ENCODE results near the gene ANKRD63. TPM values are rescaled to one million over a fixed set of nuclear protein-coding genes. Genes with fewer than 3 reads are reported as not detected.

The ANKRD63 gene
- total RNA-seq, 1 experiment from 2014 or later: 0.72 TPM

DNA sequence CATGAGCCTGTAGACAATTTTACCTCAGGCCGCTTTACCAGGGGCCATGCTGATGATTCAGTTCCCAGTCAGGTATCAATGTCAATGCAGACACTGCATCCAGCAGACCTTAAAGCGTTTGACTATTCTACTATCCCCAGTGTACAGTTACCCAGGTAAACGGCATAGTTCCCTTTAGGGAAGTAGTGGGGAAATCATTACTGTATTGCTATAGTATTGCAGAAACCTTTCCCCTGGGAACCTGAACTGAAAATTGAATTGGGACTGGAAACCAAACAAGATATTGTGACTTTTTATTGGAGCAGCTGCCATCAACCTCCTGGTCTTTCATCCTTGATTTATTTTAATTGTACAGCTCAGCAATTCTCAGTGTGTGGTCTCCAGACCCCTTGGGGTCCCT, 34.1 kb upstream of the ANKRD63 start:
- POLR2A ChIA-PET: no interaction called here
- CTCF ChIA-PET: no interaction called here
- H3K4me1 ChIP-seq (ENCODE audit: control insufficient read depth, insufficient read depth, low read length): no peaks in the 10 kb centered on the region
- H3K27ac ChIP-seq (ENCODE audit: low read length): no peak overlapping the region
- no peaks in the 10 kb centered on the region for H3K9me3 ChIP-seq (ENCODE audit: control insufficient read depth, insufficient read depth, low read depth, low read length)
- ATAC-seq: no peak
- DNase-seq (ENCODE audit: low read depth, low spot score): no peak
- no peaks in the 10 kb centered on the region for H3K27me3 ChIP-seq (ENCODE audit: control insufficient read depth, insufficient read depth, low read length)
- TF ChIP-seq POLR2AphosphoS5 (IDR thresholded peaks at IDR 0.05; ENCODE audit: low read depth, low read length) (no peak), TCF7L2 (IDR thresholded peaks at IDR 0.05; ENCODE audit: low read depth, low read length) (no peak), SIN3A (IDR thresholded peaks at IDR 0.05; ENCODE audit: borderline replicate concordance, insufficient read depth, low read depth, low read length) (no peak)
- TF ChIP-seq, protein P1, sequence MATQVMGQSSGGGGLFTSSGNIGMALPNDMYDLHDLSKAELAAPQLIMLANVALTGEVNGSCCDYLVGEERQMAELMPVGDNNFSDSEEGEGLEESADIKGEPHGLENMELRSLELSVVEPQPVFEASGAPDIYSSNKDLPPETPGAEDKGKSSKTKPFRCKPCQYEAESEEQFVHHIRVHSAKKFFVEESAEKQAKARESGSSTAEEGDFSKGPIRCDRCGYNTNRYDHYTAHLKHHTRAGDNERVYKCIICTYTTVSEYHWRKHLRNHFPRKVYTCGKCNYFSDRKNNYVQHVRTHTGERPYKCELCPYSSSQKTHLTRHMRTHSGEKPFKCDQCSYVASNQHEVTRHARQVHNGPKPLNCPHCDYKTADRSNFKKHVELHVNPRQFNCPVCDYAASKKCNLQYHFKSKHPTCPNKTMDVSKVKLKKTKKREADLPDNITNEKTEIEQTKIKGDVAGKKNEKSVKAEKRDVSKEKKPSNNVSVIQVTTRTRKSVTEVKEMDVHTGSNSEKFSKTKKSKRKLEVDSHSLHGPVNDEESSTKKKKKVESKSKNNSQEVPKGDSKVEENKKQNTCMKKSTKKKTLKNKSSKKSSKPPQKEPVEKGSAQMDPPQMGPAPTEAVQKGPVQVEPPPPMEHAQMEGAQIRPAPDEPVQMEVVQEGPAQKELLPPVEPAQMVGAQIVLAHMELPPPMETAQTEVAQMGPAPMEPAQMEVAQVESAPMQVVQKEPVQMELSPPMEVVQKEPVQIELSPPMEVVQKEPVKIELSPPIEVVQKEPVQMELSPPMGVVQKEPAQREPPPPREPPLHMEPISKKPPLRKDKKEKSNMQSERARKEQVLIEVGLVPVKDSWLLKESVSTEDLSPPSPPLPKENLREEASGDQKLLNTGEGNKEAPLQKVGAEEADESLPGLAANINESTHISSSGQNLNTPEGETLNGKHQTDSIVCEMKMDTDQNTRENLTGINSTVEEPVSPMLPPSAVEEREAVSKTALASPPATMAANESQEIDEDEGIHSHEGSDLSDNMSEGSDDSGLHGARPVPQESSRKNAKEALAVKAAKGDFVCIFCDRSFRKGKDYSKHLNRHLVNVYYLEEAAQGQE (IDR thresholded peaks at IDR 0.05; ENCODE audit: insufficient read depth in 1 of 2, low read depth in 2 of 2, low read length in 1 of 2): no peak
- TF ChIP-seq, protein P2, sequence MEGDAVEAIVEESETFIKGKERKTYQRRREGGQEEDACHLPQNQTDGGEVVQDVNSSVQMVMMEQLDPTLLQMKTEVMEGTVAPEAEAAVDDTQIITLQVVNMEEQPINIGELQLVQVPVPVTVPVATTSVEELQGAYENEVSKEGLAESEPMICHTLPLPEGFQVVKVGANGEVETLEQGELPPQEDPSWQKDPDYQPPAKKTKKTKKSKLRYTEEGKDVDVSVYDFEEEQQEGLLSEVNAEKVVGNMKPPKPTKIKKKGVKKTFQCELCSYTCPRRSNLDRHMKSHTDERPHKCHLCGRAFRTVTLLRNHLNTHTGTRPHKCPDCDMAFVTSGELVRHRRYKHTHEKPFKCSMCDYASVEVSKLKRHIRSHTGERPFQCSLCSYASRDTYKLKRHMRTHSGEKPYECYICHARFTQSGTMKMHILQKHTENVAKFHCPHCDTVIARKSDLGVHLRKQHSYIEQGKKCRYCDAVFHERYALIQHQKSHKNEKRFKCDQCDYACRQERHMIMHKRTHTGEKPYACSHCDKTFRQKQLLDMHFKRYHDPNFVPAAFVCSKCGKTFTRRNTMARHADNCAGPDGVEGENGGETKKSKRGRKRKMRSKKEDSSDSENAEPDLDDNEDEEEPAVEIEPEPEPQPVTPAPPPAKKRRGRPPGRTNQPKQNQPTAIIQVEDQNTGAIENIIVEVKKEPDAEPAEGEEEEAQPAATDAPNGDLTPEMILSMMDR (IDR thresholded peaks at IDR 0.05): no peak
- in situ Hi-C loops (cut with HindIII; ENCODE audit: low pct_unique_long_range_greater_than_20kb, low sequenced_read_pairs) (no loop called here), intact Hi-C loops (cut with micrococcal nuclease; ENCODE audit: unreplicated experiment) (no loop called here)
- BruUV-seq (replicated peaks): no TSS peak
- H3K36me3 ChIP-seq (ENCODE audit: control insufficient read depth, insufficient read depth, low read length): no peaks in the 10 kb centered on the region
- no peak overlapping the region for H3K4me3 ChIP-seq (ENCODE audit: low read depth in 2 of 2, low read length in 2 of 2)

GRCh38 chr15:40314723-40315276, 31.9 kb upstream of the ANKRD63 start:
- Histone ChIP-seq H3K4me1 (ENCODE audit: control insufficient read depth, insufficient read depth, low read length) (no peaks in the 10 kb centered on the region), H3K27me3 (ENCODE audit: control insufficient read depth, insufficient read depth, low read length) (no peaks in the 10 kb centered on the region), H3K27ac (ENCODE audit: low read length) (no peak overlapping the region), H3K9me3 (ENCODE audit: control insufficient read depth, insufficient read depth, low read depth, low read length) (no peaks in the 10 kb centered on the region), H3K36me3 (ENCODE audit: control insufficient read depth, insufficient read depth, low read length) (no peaks in the 10 kb centered on the region), H3K4me3 (ENCODE audit: low read depth in 2 of 2, low read length in 2 of 2) (no peak overlapping the region)
- CTCF ChIA-PET: no interaction called here
- DNase-seq (ENCODE audit: low read depth, low spot score): no peak
- POLR2A ChIA-PET: interaction anchor here (0.7 kb wide), 1 partner anchor 64 kb away, joined by 4 read pairs; no protein-coding TSS in a partner anchor
- TF ChIP-seq POLR2AphosphoS5 (IDR thresholded peaks at IDR 0.05; ENCODE audit: low read depth, low read length) (no peak), SIN3A (IDR thresholded peaks at IDR 0.05; ENCODE audit: borderline replicate concordance, insufficient read depth, low read depth, low read length) (no peak), TCF7L2 (IDR thresholded peaks at IDR 0.05; ENCODE audit: low read depth, low read length) (no peak)
- TF ChIP-seq, protein P1 (IDR thresholded peaks at IDR 0.05; ENCODE audit: insufficient read depth in 1 of 2, low read depth in 2 of 2, low read length in 1 of 2): no peak
- TF ChIP-seq, protein P2 (IDR thresholded peaks at IDR 0.05): no peak
- no TSS peak for BruUV-seq (replicated peaks)
- intact Hi-C loops (cut with micrococcal nuclease; ENCODE audit: unreplicated experiment) (no loop called here), in situ Hi-C loops (cut with HindIII; ENCODE audit: low pct_unique_long_range_greater_than_20kb, low sequenced_read_pairs) (no loop called here)
- no peak for ATAC-seq
